Suprapubic skin (tissue), 3 donors: ENCODE results near the gene BCL11A.

ENCODE experiments used
- EP300 ChIP-seq: sonication (generic); formaldehyde crosslinking; IDR thresholded peaks from one replicate; pipeline ENCODE4 v1.6.1; 2017; ENCODE audit warnings: antibody characterized with exemption
- POLR2A ChIP-seq, 2 donors: fragments of 450-650 bp; IDR thresholded peaks; one replicate each; pipeline ENCODE4 v1.6.1; 2017; ENCODE audit warnings: antibody characterized with exemption in 2 of 2, mild to moderate bottlenecking in 2 of 2, moderate library complexity in 2 of 2
- TF ChIP-seq, protein P1 (sequence below), 2 donors: fragments of 200-600 bp in 1 of 2; fragments of 450-650 bp in 1 of 2; sonication (generic) in 1 of 2; IDR thresholded peaks; one replicate each; pipeline ENCODE4 v1.5.1; 2016 to 2019; ENCODE audit warnings: antibody characterized with exemption in 2 of 2, mild to moderate bottlenecking in 1 of 2, moderate library complexity in 1 of 2

DNA sequence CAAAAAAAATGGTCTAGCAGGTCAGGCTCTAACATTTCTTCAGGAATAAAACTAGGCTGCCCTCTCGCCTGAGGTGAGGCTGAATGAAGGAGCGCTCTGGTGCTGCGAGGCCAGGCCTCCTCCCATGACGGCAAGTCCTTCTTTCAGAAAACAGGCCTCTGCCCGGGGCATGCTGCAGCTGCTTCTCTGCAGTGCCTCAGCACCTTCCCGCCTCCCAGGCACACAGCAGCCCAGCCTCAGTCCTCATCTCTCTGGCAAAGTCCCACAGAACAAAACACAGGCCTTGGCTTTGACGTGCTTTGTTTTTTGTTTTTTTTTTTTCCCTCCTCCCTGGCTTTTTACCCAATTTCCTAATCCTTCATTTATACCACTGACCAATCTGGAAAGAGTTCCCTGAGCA lies 74.8 kb downstream of the BCL11A start:
- TF ChIP-seq, protein P1, sequence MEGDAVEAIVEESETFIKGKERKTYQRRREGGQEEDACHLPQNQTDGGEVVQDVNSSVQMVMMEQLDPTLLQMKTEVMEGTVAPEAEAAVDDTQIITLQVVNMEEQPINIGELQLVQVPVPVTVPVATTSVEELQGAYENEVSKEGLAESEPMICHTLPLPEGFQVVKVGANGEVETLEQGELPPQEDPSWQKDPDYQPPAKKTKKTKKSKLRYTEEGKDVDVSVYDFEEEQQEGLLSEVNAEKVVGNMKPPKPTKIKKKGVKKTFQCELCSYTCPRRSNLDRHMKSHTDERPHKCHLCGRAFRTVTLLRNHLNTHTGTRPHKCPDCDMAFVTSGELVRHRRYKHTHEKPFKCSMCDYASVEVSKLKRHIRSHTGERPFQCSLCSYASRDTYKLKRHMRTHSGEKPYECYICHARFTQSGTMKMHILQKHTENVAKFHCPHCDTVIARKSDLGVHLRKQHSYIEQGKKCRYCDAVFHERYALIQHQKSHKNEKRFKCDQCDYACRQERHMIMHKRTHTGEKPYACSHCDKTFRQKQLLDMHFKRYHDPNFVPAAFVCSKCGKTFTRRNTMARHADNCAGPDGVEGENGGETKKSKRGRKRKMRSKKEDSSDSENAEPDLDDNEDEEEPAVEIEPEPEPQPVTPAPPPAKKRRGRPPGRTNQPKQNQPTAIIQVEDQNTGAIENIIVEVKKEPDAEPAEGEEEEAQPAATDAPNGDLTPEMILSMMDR (IDR thresholded peaks at IDR 0.05), result no peak
- no peak for TF ChIP-seq POLR2A (IDR thresholded peaks at IDR 0.05)
- TF ChIP-seq EP300, result no peak
